ENCODE data around the gene RASEF. TPM values are rescaled to one million over a fixed set of nuclear protein-coding genes. Genes with fewer than 3 reads are reported as not detected.

The RASEF gene
- total RNA-seq, 1 experiment from 2014 or later, result 2.2 TPM

DNA sequence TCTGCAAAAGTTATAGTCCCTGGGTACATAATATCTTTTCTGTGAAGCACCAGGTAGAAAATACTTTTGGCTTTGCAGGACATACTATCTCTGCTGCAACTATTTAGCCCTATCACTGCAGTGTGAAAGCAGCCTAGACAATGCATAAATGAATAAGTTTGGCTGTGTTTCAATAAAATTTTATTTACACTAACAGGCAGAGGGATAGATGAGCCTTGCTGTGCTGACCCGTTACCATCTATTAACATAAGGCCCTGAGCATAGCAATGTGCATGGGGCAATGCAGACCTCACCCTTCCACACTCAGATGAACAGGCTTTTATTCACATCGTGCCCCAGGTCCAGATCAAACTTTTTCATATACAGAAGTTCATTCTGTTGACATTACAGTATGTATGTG, 27.8 kb downstream of the RASEF start:
- H2AFZ ChIP-seq (ENCODE audit: low read length), result no peak overlapping the region
- H2AK5ac ChIP-seq (ENCODE audit: insufficient read length, low read length), result no peak overlapping the region
- H4K5ac ChIP-seq (ENCODE audit: insufficient read length, low read depth, low read length), result no peak overlapping the region
- no peaks in the 10 kb centered on the region for H3K4me1 Mint-ChIP-seq
- DNase-seq, result no peak
- no peak overlapping the region for H4K8ac ChIP-seq (replicated peaks; ENCODE audit: insufficient read length, low read depth, low read length)
- WGBS (ENCODE audit: extremely low coverage, insufficient read length, low lambda C conversion rate), result no CpG with 5 or more reads among the region's 2 CpGs
- H4K91ac ChIP-seq (ENCODE audit: insufficient read length, low read depth, low read length), result no peak overlapping the region
- H3K9me3 ChIP-seq (ENCODE audit: control insufficient read depth, low read depth, low read length), result no peaks in the 10 kb centered on the region
- H3K9me3 Mint-ChIP-seq, result peaks cover 0 to 10% of the 10 kb centered on the region in 2 experiments; a peak in 3 of 5 replicates
- H3K23ac ChIP-seq (ENCODE audit: insufficient read length, low read depth, low read length), result no peak overlapping the region
- H3K79me2 ChIP-seq (ENCODE audit: insufficient read depth, low read length), result no peaks in the 10 kb centered on the region
- no peak overlapping the region for H3K56ac ChIP-seq (ENCODE audit: insufficient read length, low read depth, low read length)
- H4K20me1 ChIP-seq (ENCODE audit: control insufficient read depth, insufficient read depth, insufficient read length), result no peaks in the 10 kb centered on the region
- no peak overlapping the region for H3K4me2 ChIP-seq (ENCODE audit: insufficient read depth, insufficient read length, low read length)
- H3K79me1 ChIP-seq (ENCODE audit: insufficient read depth, low read depth, low read length, poor library complexity, severe bottlenecking), result no peaks in the 10 kb centered on the region
- no peak overlapping the region for H3K14ac ChIP-seq (ENCODE audit: insufficient read depth, low read length)
- no peak overlapping the region for H2BK20ac ChIP-seq (ENCODE audit: low read depth, low read length, poor library complexity, severe bottlenecking)
- no peak overlapping the region for H3K9ac ChIP-seq (ENCODE audit: extremely low read depth, insufficient read length, low read length)
- TF ChIP-seq, protein P1, sequence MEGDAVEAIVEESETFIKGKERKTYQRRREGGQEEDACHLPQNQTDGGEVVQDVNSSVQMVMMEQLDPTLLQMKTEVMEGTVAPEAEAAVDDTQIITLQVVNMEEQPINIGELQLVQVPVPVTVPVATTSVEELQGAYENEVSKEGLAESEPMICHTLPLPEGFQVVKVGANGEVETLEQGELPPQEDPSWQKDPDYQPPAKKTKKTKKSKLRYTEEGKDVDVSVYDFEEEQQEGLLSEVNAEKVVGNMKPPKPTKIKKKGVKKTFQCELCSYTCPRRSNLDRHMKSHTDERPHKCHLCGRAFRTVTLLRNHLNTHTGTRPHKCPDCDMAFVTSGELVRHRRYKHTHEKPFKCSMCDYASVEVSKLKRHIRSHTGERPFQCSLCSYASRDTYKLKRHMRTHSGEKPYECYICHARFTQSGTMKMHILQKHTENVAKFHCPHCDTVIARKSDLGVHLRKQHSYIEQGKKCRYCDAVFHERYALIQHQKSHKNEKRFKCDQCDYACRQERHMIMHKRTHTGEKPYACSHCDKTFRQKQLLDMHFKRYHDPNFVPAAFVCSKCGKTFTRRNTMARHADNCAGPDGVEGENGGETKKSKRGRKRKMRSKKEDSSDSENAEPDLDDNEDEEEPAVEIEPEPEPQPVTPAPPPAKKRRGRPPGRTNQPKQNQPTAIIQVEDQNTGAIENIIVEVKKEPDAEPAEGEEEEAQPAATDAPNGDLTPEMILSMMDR (conservative IDR thresholded peaks at IDR 0.05), result no peak
- H3K4me3 Mint-ChIP-seq, result no peak overlapping the region
- no peak overlapping the region for H3K18ac ChIP-seq (ENCODE audit: insufficient read length, low read depth, low read length)
- H3K4ac ChIP-seq (ENCODE audit: low read depth, low read length), result no peak overlapping the region
- H3K27ac ChIP-seq (ENCODE audit: insufficient read length, low read depth, low read length), result no peak overlapping the region
- H2BK5ac ChIP-seq (ENCODE audit: insufficient read length, low read length), result no peak overlapping the region
- no peaks in the 10 kb centered on the region for H3K27me3 ChIP-seq (ENCODE audit: insufficient read depth, low read length)
- H3K4me1 ChIP-seq (ENCODE audit: insufficient read depth, low read length), result no peaks in the 10 kb centered on the region
- H3K27ac Mint-ChIP-seq, result no peak overlapping the region
- H3K36me3 Mint-ChIP-seq (ENCODE audit: insufficient read depth in 1 of 3, low read depth in 3 of 3), result peaks cover 0 to 4% (median 0%) of the 10 kb centered on the region in 3 experiments; a peak in 2 of 7 replicates
- no peak overlapping the region for H2BK15ac ChIP-seq (ENCODE audit: low read depth, low read length)
- no peak overlapping the region for H2BK120ac ChIP-seq (ENCODE audit: low read depth, low read length, poor library complexity, severe bottlenecking)
- H3T11ph ChIP-seq (ENCODE audit: low read length), result no peak overlapping the region
- H3K27me3 Mint-ChIP-seq (ENCODE audit: low read depth), result no peaks in the 10 kb centered on the region
- H3K23me2 ChIP-seq (ENCODE audit: insufficient read length, low read depth, low read length, poor library complexity, severe bottlenecking), result no peaks in the 10 kb centered on the region
- no peak overlapping the region for H2BK12ac ChIP-seq (ENCODE audit: insufficient read length, low read depth, low read length)

All from H9 (cell line).